Lung (tissue), 12 donors: ENCODE results near the gene KRTAP10-8. TPM values are rescaled to one million over a fixed set of nuclear protein-coding genes. Genes with fewer than 3 reads are reported as not detected.

Experiments used
- ATAC-seq: fragments of 200-7000 bp; cut with Tn5 transposase; one replicate; pipeline ENCODE4 v1.9.1; 2020; ENCODE audit warnings: moderate number of reproducible peaks; ENCODE audit not compliant: insufficient read depth, low FRiP score
- DNase-seq, 3 donors: peaks; one replicate each; pipeline ENCODE4 v3.0.0-alpha.2; 2013 to 2017
- H3K27ac ChIP-seq, 2 donors: one replicate each; pipeline ENCODE4 v1.5.1; 2013; ENCODE audit warnings: mild to moderate bottlenecking in 2 of 2, moderate library complexity in 2 of 2, control low read depth in 1 of 2, inconsistent platforms in 1 of 2, low read depth in 1 of 2, low read length in 1 of 2
- H3K27me3 ChIP-seq, 3 donors: one replicate each; pipeline ENCODE4 v1.5.1; 2013; ENCODE audit warnings: low read length in 2 of 3; ENCODE audit not compliant: control insufficient read depth in 3 of 3, insufficient read depth in 3 of 3
- H3K36me3 ChIP-seq, 4 donors: one replicate each; pipeline ENCODE4 v1.5.1; 2013; ENCODE audit warnings: low read length in 4 of 4, mild to moderate bottlenecking in 1 of 4, moderate library complexity in 1 of 4; ENCODE audit not compliant: control insufficient read depth in 4 of 4, insufficient read depth in 4 of 4
- H3K4me1 ChIP-seq, 5 donors: one replicate each; pipeline ENCODE4 v1.5.1; 2013; ENCODE audit warnings: low read length in 5 of 5, mild to moderate bottlenecking in 2 of 5, moderate library complexity in 1 of 5; ENCODE audit not compliant: control insufficient read depth in 5 of 5, insufficient read depth in 5 of 5
- H3K4me3 ChIP-seq: one replicate; pipeline ENCODE4 v1.5.1; 2013; ENCODE audit warnings: mild to moderate bottlenecking, control low read depth, moderate library complexity
- H3K9ac ChIP-seq, 2 donors: one replicate each; pipeline ENCODE4 v1.5.1; 2013; ENCODE audit warnings: low read length in 2 of 2, control low read depth in 1 of 2; ENCODE audit not compliant: insufficient read depth in 1 of 2
- H3K9me3 ChIP-seq, 4 donors: one replicate each; pipeline ENCODE4 v1.5.1; 2013; ENCODE audit warnings: low read length in 3 of 4, mild to moderate bottlenecking in 1 of 4, moderate library complexity in 1 of 4; ENCODE audit not compliant: control insufficient read depth in 4 of 4, insufficient read depth in 3 of 4
- WGBS, 2 donors: extraction: QIAGEN DNeasy Blood & Tissue Kit; methylation state at CpG; one replicate each; pipeline ENCODE4 v1.1.7; 2013; 5-methylcytosine and 5-hydroxymethylcytosine counted together
- polyA plus RNA-seq, 2 donors: library from polyadenylated mRNA; stranded (reverse); fragments of 200-250 nt; gene quantifications; one replicate each; pipeline ENCODE4 v1.2.1, GENCODE V29; 2013
- total RNA-seq, 2 donors: library from RNA; depleted of rRNA in 1 of 2; stranded (reverse); fragments of >200 nt in 1 of 2; gene quantifications; one replicate each; pipeline ENCODE4 v1.2.1, GENCODE V29; 2014 to 2021
- TF ChIP-seq, protein P1 (sequence below): IDR thresholded peaks from 2 replicates; pipeline ENCODE4 v1.5.1; 2012; ENCODE audit warnings: mild to moderate bottlenecking; ENCODE audit errors: control extremely low read depth, extremely low read depth
- donor health status: control.
- donor health status: control.
- donor health status: Bipolar disorder and iron deficiency.
- donor health status: healthy.
- donor health status: DM: yes; HTN: yes; CAD: no.

Gene KRTAP10-8
- total and polyA plus RNA-seq, 4 donors: not detected

DNA sequence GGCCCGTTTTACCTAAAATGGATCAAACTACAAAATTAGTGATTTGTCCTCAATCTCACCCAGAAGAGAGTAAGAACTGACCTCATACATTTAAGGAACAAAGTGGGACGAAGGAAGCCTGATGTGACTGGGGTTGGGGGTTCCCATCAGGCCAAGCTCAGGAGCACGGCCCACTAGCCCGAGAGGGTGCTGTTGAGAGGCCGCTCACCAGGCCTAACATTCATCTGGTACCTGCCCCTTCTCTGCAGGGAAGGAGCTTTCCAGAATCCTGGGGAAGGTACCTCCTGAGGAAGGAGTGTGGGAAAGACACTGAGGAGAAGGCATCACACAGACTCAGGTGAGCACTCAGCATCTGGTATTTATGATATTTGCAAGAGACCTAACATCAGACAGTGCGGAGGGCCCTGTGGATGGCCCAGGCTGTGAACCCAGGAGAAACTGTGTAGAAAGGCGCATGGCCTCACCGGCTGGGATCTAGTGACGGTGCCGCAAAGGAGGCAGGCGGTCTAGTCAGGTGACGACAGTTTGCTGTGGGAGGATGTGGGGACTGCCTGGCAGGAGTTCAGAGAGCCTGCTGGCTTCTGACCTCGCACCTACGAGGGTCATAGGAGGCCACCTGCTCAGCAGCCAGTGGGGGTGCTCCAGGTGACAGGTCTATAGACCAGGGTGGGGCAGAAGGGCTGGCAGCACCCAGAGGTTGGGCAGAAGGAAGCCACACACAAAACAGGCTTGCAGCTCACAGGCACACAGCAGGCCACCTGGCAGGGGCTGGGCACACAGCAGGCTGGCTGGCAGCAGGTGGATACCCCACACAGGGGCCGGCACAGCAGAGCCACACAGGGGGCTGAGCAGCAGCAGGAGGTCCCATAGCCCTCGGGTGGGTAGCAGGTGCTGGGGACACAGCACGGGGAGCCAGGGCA is 42.0 kb downstream of the KRTAP10-8 start:
- H3K9me3 ChIP-seq: peaks cover 0 to 10% (median 2%) of the 10 kb centered on the region in 4 donors
- no peak for DNase-seq
- no peak overlapping the region for H3K9ac ChIP-seq
- no peaks in the 10 kb centered on the region for H3K27me3 ChIP-seq
- no peak for ATAC-seq
- H3K27ac ChIP-seq: no peak overlapping the region
- TF ChIP-seq, protein P1, sequence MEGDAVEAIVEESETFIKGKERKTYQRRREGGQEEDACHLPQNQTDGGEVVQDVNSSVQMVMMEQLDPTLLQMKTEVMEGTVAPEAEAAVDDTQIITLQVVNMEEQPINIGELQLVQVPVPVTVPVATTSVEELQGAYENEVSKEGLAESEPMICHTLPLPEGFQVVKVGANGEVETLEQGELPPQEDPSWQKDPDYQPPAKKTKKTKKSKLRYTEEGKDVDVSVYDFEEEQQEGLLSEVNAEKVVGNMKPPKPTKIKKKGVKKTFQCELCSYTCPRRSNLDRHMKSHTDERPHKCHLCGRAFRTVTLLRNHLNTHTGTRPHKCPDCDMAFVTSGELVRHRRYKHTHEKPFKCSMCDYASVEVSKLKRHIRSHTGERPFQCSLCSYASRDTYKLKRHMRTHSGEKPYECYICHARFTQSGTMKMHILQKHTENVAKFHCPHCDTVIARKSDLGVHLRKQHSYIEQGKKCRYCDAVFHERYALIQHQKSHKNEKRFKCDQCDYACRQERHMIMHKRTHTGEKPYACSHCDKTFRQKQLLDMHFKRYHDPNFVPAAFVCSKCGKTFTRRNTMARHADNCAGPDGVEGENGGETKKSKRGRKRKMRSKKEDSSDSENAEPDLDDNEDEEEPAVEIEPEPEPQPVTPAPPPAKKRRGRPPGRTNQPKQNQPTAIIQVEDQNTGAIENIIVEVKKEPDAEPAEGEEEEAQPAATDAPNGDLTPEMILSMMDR: no peak
- H3K4me1 ChIP-seq: peaks cover 0 to 1% (median 0%) of the 10 kb centered on the region in 5 donors
- WGBS, 2 donors: 79 to 86% methylated on average over 17 of the region's 17 CpGs
- no peak overlapping the region for H3K4me3 ChIP-seq
- no peaks in the 10 kb centered on the region for H3K36me3 ChIP-seq

DNA sequence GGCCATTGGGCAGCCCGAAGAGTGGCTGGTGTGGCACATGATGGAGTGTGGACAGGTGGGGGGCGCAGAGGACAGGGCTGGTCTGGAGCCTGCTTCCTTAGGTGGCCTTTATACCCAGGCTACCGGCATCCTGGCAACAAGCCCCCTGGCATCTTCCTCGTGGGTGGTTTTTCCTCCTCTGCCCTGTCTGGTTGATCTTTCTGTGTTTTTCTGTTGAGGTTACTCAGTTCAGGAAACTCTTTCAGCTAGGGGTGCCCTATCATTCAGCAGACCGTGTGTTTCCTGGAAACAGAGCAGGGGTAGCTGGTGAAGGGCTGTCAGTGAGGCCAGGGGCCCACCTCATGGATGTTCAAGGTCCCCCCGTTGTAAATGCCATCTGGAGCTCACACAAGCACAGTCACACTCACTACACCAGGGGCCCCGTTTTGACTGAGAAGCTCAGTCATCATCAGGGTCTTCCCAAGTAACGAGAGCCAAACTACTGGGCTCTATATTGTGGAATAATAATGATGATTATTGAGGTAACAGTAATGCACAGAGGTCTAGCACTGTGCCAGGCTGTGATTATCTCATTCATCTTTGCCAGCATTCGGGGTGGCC is 42.8 kb downstream of the KRTAP10-8 start, which contains the start of gene KRTAP12-4:
Gene KRTAP12-4 (minus strand): TSS at position 84 of the 600 bp plus-strand sequence. CDS start 45 bp downstream, at position 39.
- H3K4me3 ChIP-seq: no peak within 1 kb of the TSS
- ATAC-seq: no peak
- WGBS, 2 donors: 66 to 73% methylated on average over 9 of the region's 9 CpGs

DNA sequence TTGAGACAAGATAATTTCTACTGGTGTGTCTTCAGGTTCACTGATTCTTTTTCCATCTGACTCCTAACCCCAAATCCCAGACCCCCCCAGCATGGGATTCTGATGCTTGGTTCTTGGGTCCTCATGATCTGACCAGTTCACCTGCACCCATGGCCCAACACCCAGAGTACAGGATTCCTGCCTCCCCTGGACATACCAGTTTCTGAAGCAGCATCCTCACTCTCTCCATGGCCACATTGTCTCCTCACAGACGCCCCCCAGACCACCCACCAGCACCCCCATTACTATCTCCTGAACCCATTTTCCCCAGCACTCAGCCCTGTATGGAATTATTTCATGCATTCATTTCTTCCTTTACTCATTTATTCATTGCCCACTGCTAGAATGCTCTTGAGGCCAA is 45.0 kb downstream of the KRTAP10-8 start:
- Histone ChIP-seq H3K9ac (no peak overlapping the region), H3K4me3 (no peak overlapping the region), H3K4me1 (peaks cover 0 to 1% (median 0%) of the 10 kb centered on the region in 5 donors), H3K36me3 (no peaks in the 10 kb centered on the region), H3K27ac (no peak overlapping the region), H3K27me3 (no peaks in the 10 kb centered on the region), H3K9me3 (peaks cover 0 to 12% (median 2%) of the 10 kb centered on the region in 4 donors)
- ATAC-seq: no peak
- TF ChIP-seq, protein P1: no peak
- no peak for DNase-seq
- 67 to 80% methylated on average over 1 of the region's 1 CpG for WGBS, 2 donors

More for the DNA sequence above, 42.8 kb downstream of the KRTAP10-8 start, which contains the start of gene KRTAP12-4:
- H3K4me1 ChIP-seq: peaks cover 0 to 1% (median 0%) of the 10 kb centered on the region in 5 donors
- TF ChIP-seq, protein P1: no peak
- no peak within 1 kb of the TSS for H3K27ac ChIP-seq
- peaks cover 0 to 12% (median 2%) of the 10 kb centered on the region in 4 donors for H3K9me3 ChIP-seq
- no peak for DNase-seq
- H3K36me3 ChIP-seq: no peaks in the 10 kb centered on the region
- no peak within 1 kb of the TSS for H3K9ac ChIP-seq
- H3K27me3 ChIP-seq: no peaks in the 10 kb centered on the region
